ENCODE measurements around the gene PRCC.

Gene PRCC

GRCh38 chr1:156806512-156807440 is 39.4 kb downstream of the PRCC start:
- peaks cover 65% of the 10 kb centered on the region for H3K4me1 Mint-ChIP-seq (ENCODE audit: low read depth)
- H3K4me3 Mint-ChIP-seq: no peak overlapping the region
- H3K27ac Mint-ChIP-seq: peak overlapping the region; percentile 82
- no peaks in the 10 kb centered on the region for H3K9me3 Mint-ChIP-seq
- peaks cover 95% of the 10 kb centered on the region for H3K36me3 Mint-ChIP-seq (ENCODE audit: low read depth)
- peak; percentile 32 for DNase-seq
- no peaks in the 10 kb centered on the region for H3K27me3 Mint-ChIP-seq

- Mint-ChIP-seq H3K4me3 (no peak overlapping the region), H3K27ac (peak overlapping the region; percentile 82)
These were observed 40.3 kb downstream of the PRCC start for GRCh38 chr1:156807627-156808026.

GRCh38 chr1:156808186-156809030 is 41.1 kb downstream of the PRCC start:
- Mint-ChIP-seq H3K9me3 (no peaks in the 10 kb centered on the region), H3K27me3 (no peaks in the 10 kb centered on the region), H3K4me1 (ENCODE audit: low read depth) (peaks cover 70% of the 10 kb centered on the region), H3K4me3 (no peak overlapping the region), H3K36me3 (ENCODE audit: low read depth) (peaks cover 98% of the 10 kb centered on the region), H3K27ac (peak overlapping the region; percentile 82)
- DNase-seq: peak; percentile 32

More at GRCh38 chr1:156807627-156808026, 40.3 kb downstream of the PRCC start:
- Mint-ChIP-seq H3K36me3 (ENCODE audit: low read depth) (peaks cover 96% of the 10 kb centered on the region), H3K27me3 (no peaks in the 10 kb centered on the region), H3K4me1 (ENCODE audit: low read depth) (peaks cover 66% of the 10 kb centered on the region), H3K9me3 (no peaks in the 10 kb centered on the region)
- DNase-seq: peak; percentile 40

- no peaks in the 10 kb centered on the region for H3K9me3 Mint-ChIP-seq
- peaks cover 98% of the 10 kb centered on the region for H3K36me3 Mint-ChIP-seq (ENCODE audit: low read depth)
- H3K4me1 Mint-ChIP-seq (ENCODE audit: low read depth): peaks cover 72% of the 10 kb centered on the region
- no peaks in the 10 kb centered on the region for H3K27me3 Mint-ChIP-seq
- H3K27ac Mint-ChIP-seq: peak overlapping the region; percentile 82
- H3K4me3 Mint-ChIP-seq: no peak overlapping the region
- DNase-seq: peak; percentile 35
These were observed 41.9 kb downstream of the PRCC start for GRCh38 chr1:156809281-156809680.

GRCh38 chr1:156809711-156810366 is 42.5 kb downstream of the PRCC start:
- Mint-ChIP-seq H3K4me1 (ENCODE audit: low read depth) (peaks cover 74% of the 10 kb centered on the region), H3K4me3 (no peak overlapping the region), H3K9me3 (no peaks in the 10 kb centered on the region), H3K27ac (peak overlapping the region; percentile 68), H3K36me3 (ENCODE audit: low read depth) (peaks cover 98% of the 10 kb centered on the region), H3K27me3 (no peaks in the 10 kb centered on the region)
- no peak for DNase-seq

- Mint-ChIP-seq H3K4me3 (peak overlapping the region; percentile 96), H3K27me3 (no peaks in the 10 kb centered on the region), H3K4me1 (ENCODE audit: low read depth) (peaks cover 77% of the 10 kb centered on the region), H3K36me3 (ENCODE audit: low read depth) (peaks cover 98% of the 10 kb centered on the region), H3K9me3 (no peaks in the 10 kb centered on the region), H3K27ac (peak overlapping the region; percentile 99)
- no peak for DNase-seq
These were observed 43.8 kb downstream of the PRCC start for GRCh38 chr1:156811168-156811567.

DNA sequence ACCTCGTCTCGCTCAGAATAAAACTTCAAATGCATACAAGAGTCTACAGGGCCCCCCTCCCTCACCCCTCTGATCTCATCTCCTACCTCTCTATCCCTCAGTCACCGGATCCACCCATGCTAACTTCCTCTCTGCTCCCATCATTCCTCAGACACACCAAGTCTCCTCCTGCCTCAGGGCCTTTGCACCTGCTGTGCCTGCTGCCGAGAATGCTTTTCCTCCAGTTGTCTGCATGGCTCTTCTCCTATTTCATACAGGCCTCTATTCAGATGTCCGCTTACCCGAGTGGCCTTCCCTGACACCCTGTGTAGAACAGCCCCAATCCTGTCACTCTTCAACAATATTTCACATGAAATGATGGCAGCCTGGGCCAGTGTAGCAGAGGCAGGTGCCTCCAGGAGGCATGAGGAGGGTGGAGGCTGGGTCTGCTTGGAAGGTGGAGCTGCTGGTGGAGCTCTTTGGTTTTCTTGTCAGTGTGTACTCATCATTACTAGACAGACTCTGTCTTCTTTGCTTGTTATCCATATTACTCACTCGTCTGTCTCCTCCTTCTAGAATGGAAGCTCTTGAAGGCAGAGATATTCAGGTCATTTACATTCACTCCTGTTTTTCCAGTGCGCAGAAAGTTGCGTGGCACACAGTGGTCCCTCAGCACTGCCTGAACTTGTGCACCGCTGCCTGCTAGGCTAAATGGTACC is 45.1 kb downstream of the PRCC start:
- no peaks in the 10 kb centered on the region for H3K27me3 Mint-ChIP-seq
- H3K4me1 Mint-ChIP-seq (ENCODE audit: low read depth): peaks cover 76% of the 10 kb centered on the region
- H3K4me3 Mint-ChIP-seq: peak overlapping the region; percentile 96
- no peak for DNase-seq
- peaks cover 90% of the 10 kb centered on the region for H3K36me3 Mint-ChIP-seq (ENCODE audit: low read depth)
- no peaks in the 10 kb centered on the region for H3K9me3 Mint-ChIP-seq
- peak overlapping the region; percentile 99 for H3K27ac Mint-ChIP-seq

- H3K36me3 Mint-ChIP-seq (ENCODE audit: low read depth): peaks cover 82% of the 10 kb centered on the region
- H3K9me3 Mint-ChIP-seq: no peaks in the 10 kb centered on the region
- no peak for DNase-seq
- H3K27me3 Mint-ChIP-seq: no peaks in the 10 kb centered on the region
- H3K4me3 Mint-ChIP-seq: peak overlapping the region; percentile 96
- H3K27ac Mint-ChIP-seq: peak overlapping the region; percentile 99
- peaks cover 73% of the 10 kb centered on the region for H3K4me1 Mint-ChIP-seq (ENCODE audit: low read depth)
These were observed 46.0 kb downstream of the PRCC start for GRCh38 chr1:156813298-156813697.

DNA sequence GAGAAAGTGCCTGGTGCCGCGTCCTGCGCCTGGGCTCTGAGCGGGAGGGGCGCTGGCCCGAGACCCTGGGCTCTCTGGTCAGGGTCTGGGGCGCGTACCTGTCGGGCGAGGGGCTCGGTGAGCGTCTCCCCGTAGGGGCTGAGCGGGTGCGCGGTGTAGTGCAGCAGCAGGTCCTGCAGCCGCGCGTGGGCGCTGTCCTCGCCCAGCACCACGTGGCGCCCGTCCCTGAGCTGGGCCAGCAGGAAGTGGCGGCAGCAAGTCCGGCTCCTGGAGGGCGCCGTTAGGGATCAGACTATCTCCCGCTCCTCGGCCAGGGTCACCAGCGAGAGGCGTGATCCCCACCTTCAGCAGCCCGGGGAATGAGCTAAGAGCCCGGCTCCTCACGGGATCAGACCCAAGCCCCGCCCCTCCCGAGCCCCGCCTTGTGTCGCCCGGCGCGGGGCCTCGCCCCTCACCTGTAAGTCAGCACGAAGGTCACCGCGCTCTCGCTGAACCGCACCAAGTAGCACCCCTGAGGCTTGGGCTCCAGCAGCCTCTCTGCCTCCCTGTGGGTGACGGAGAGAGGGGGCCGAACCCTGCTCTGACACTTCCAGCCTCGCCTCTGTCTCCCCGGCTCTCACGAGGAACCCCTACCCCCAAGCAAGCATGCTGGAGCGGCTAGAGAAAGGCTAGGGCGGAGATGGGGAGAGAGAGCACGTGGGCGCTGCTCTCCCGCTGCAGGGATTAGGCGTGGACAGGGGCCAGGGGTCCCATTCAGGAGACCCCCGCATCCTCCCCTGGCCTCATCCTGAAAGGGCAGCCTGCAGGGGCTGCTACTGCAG is 46.6 kb downstream of the PRCC start:
- DNase-seq: peak; percentile 87
- Mint-ChIP-seq H3K4me1 (ENCODE audit: low read depth) (peaks cover 70% of the 10 kb centered on the region), H3K36me3 (ENCODE audit: low read depth) (peaks cover 75% of the 10 kb centered on the region), H3K27me3 (no peaks in the 10 kb centered on the region), H3K4me3 (peak overlapping the region; percentile 96), H3K27ac (peak overlapping the region; percentile 99), H3K9me3 (peaks cover 2% of the 10 kb centered on the region)

DNA sequence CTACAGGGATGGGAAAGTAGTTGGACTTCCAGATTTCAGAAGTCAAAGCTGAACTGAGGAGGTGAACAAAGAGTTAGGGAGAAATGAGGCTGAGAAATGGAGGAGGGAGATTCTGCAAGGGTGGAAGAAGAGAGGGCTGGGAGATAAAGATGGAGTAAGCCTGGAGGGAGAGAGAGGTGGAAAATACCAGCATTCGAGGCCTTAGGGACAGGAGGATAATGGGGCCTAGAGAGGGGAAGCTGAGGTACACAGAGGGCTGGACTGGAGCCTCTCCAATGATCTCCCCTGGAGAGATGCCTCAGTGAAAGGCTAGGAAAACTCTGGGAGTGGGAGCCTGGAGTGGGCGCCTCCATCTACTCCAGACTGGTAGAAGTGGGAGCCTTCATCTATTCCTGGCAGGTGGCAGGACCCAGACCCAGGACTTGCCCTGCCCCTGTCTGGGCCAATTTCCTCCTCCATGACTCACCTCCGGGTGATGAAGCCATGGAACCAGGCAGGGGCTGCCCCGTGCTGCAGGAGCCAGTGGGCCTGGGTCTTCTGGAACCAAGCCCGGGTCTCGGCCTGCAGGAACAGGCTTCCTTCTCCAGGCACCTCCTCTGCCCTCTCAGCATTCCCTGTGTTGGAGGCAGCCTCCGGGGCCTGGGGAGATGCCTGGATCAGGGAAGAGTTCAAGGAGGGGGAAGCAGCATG is 47.4 kb downstream of the PRCC start:
- peaks cover 66% of the 10 kb centered on the region for H3K4me1 Mint-ChIP-seq (ENCODE audit: low read depth)

DNA sequence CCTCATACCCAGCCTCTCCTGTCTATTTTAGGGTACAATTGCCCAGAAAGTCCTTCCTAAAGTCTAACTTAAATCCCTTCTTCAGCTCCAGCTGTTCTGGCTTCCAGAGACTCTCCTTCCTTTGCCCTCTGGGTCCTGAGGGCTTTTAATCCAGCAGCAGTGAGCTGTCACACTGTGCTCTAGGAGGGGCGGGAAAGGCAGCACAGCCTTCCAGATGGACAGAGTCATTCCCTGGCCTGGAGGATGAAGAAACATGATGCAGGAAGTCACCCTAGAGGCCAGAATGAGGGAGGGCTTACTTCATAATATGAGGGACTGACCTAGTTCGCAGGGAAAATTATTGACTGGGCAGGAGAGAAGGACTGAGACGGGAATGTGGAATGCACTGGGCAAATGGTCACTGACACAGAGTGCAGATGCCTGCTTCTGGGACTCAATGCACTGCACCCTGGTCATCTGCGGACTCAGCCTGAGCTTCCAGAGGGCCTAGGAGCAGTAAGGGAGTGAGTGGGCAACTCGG is 48.0 kb downstream of the PRCC start:
- Mint-ChIP-seq H3K9me3 (peaks cover 2% of the 10 kb centered on the region), H3K4me3 (peak overlapping the region; percentile 96), H3K27me3 (no peaks in the 10 kb centered on the region), H3K27ac (peak overlapping the region; percentile 99), H3K36me3 (ENCODE audit: low read depth) (peaks cover 63% of the 10 kb centered on the region), H3K4me1 (ENCODE audit: low read depth) (peaks cover 61% of the 10 kb centered on the region)
- DNase-seq: no peak

More for the DNA sequence above, 47.4 kb downstream of the PRCC start:
- Mint-ChIP-seq H3K9me3 (peaks cover 2% of the 10 kb centered on the region), H3K4me3 (peak overlapping the region; percentile 96), H3K27me3 (no peaks in the 10 kb centered on the region), H3K27ac (peak overlapping the region; percentile 99), H3K36me3 (ENCODE audit: low read depth) (peaks cover 69% of the 10 kb centered on the region)
- DNase-seq: peak; percentile 69

DNA sequence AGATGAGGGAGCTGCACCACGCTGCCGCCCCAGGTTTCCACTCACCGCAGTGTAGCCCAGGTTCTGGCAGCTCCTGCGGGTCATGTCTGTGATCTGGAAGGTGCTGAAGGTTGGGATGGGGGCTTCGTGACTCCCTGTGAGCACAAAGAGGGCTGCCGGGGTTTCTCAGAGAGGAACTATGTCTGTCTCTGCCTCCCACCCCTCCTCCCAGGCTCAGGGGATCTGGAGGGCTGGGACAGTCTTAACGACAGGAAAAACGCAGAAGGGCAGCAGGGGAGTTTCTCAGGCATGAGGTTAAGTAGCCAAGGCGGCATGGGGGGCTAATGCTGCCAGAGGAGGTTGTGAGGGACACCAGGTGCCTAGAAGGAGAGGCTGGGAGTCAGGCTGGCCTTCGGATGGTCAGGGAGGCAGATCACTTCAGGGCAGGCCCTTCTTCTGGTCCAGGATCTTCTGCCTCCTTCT is 48.7 kb downstream of the PRCC start:
- no peaks in the 10 kb centered on the region for H3K27me3 Mint-ChIP-seq
- peaks cover 61% of the 10 kb centered on the region for H3K4me1 Mint-ChIP-seq (ENCODE audit: low read depth)
- peak overlapping the region; percentile 96 for H3K4me3 Mint-ChIP-seq
- H3K36me3 Mint-ChIP-seq (ENCODE audit: low read depth): peaks cover 57% of the 10 kb centered on the region
- H3K9me3 Mint-ChIP-seq: peaks cover 8% of the 10 kb centered on the region
- peak; percentile 57 for DNase-seq
- H3K27ac Mint-ChIP-seq: peak overlapping the region; percentile 99
